Heart left ventricle (tissue), 16 donors: ENCODE measurements around the gene FXYD2. TPM values are rescaled to one million over a fixed set of nuclear protein-coding genes. Genes with fewer than 3 reads are reported as not detected.
A peak's percentile ranks its signal among the peaks of the same experiment; 100 is the strongest.

Experiments
- ATAC-seq, 4 donors: fragments of 200-7000 bp; cut with Tn5 transposase; one replicate each; pipeline ENCODE4 v1.9.1; 2020 to 2022; ENCODE audit warnings: moderate library complexity in 4 of 4, mild to moderate bottlenecking in 3 of 4, moderate number of reproducible peaks in 1 of 4
- DNase-seq, 5 donors: peaks; one replicate each; pipeline ENCODE4 v3.0.0-alpha.2; 2020
- H3K27ac ChIP-seq, 12 donors: fragments of 200-600 bp; sonication (generic) in 4 of 12; one replicate each; pipeline versions ENCODE4 v1.5.0 to v1.8.0; 2016 to 2022; ENCODE audit warnings: mild to moderate bottlenecking in 2 of 12
- H3K27me3 ChIP-seq, 9 donors: fragments of 200-600 bp; sonication (generic) in 2 of 9; one replicate each; pipeline versions ENCODE4 v1.5.1 to v1.8.0; 2016 to 2022; ENCODE audit warnings: mild to moderate bottlenecking in 3 of 9
- H3K36me3 ChIP-seq, 9 donors: fragments of 200-600 bp; sonication (generic) in 2 of 9; one replicate each; pipeline versions ENCODE4 v1.5.0 to v1.8.0; 2018 to 2022; ENCODE audit warnings: mild to moderate bottlenecking in 2 of 9
- H3K4me1 ChIP-seq, 12 donors: fragments of 200-600 bp; sonication (generic) in 4 of 12; one replicate each; pipeline versions ENCODE4 v1.5.0 to v1.8.0; 2016 to 2022; ENCODE audit warnings: mild to moderate bottlenecking in 3 of 12
- H3K4me3 ChIP-seq, 12 donors: fragments of 200-600 bp; sonication (generic) in 4 of 12; one replicate each; pipeline versions ENCODE4 v1.5.0 to v1.8.0; 2017 to 2022; ENCODE audit warnings: mild to moderate bottlenecking in 9 of 12, moderate library complexity in 4 of 12
- H3K9me3 ChIP-seq, 12 donors: fragments of 200-600 bp; sonication (generic) in 4 of 12; one replicate each; pipeline versions ENCODE4 v1.5.0 to v1.8.0; 2016 to 2022; ENCODE audit warnings: mild to moderate bottlenecking in 1 of 12
- CTCF ChIP-seq, 12 donors: fragments of 200-600 bp; sonication (generic) in 4 of 12; IDR thresholded peaks; one replicate each; pipeline versions ENCODE4 v1.5.0 to v1.8.0; 2018 to 2022; ENCODE audit warnings: antibody characterized with exemption in 12 of 12, mild to moderate bottlenecking in 5 of 12
- POLR2A ChIP-seq, 2 donors: fragments of 450-650 bp; IDR thresholded peaks; one replicate each; pipeline ENCODE4 v1.6.1; 2017; ENCODE audit warnings: antibody characterized with exemption in 2 of 2, mild to moderate bottlenecking in 2 of 2, moderate library complexity in 2 of 2
- WGBS, 4 donors: extraction: QIAGEN DNeasy Blood & Tissue Kit in 2 of 4; methylation state at CpG; one replicate each; pipeline versions ENCODE4 v1.1.5 to v1.1.7; 2013 to 2018; 5-methylcytosine and 5-hydroxymethylcytosine counted together
- intact Hi-C, 10 donors: fragments of 100-400 bp; cut with DNase I; formaldehyde crosslinking; loops; one replicate each; pipeline versions ENCODE4 v1.11.1 to v1.14.2; 2022
- polyA plus RNA-seq, 2 donors: library from polyadenylated mRNA; stranded (reverse); fragments of 200-250 nt; gene quantifications; one replicate each; pipeline ENCODE4 v1.2.3, GENCODE V29; 2013
- total RNA-seq, 9 donors: library from RNA; depleted of rRNA in 2 of 9; stranded (reverse); fragments of >200 nt in 2 of 9; fragmentation: NEBNext Ultra II Directional in 3 of 9; extraction: Animal tissue kit (Norgen Biotek cat#: 25700) in 3 of 9; gene quantifications; one replicate each; pipeline versions ENCODE4 v1.1.0 to v1.2.4, GENCODE V29; 2016 to 2023
- donor health status: ischemic (EF 13 %, LVEDD 7.1; RV severe dilation, severe dysfunction).
- donor health status: healthy with polysubstance abuse.
- donor health status: DM: no; HTN: yes; CAD: no.
- donor health status: DM: no; HTN: no; CAD: no.
- donor health status: ischemic (EF 25% LVEDD 6.9; RV normal size, moderate dysfunction).
- donor health status: ischemic (EF 25% LVEDD 5.7; RV mildly dilated, moderate dysfunction).
- donor health status: healthy.
- donor health status: DM: yes; HTN: yes; CAD: no.
- donor health status: ischemic (EF 35%, LVEDD 5.7; RV mildly dilated, moderate dysfunction).
- donor health status: nonischemic (EF 11% LVEDD 7.7; RV severe dilation, severe dysfunction).
- donor health status: DM: yes; HTN: yes; CAD: no.
- donor health status: PGD.
- donor health status: ischemic (EF 29% LVEDD 5.4; RV normal size, mild dysfunction).
- donor health status: nonischemic (EF 23%, LVEDD 6.1; RV moderate dilation, normal function).

Gene FXYD2
- total and polyA plus RNA-seq, 11 donors = 0.48 to 2.7 (median 1.8) TPM; not detected in 1

GRCh38 chr11:117852309-117852708 is 27.8 kb upstream of the FXYD2 start:
- peak overlapping the region in 3 of 12 donors; percentile 23 to 73 (median 46) for H3K27ac ChIP-seq

GRCh38 chr11:117851852-117852251 is 27.3 kb upstream of the FXYD2 start:
- Histone ChIP-seq H3K9me3 (peaks cover 0 to 25% (median 11%) of the 10 kb centered on the region in 12 donors), H3K27me3 (no peaks in the 10 kb centered on the region), H3K36me3 (peaks cover 0 to 3% (median 0%) of the 10 kb centered on the region in 9 donors), H3K27ac (peak overlapping the region in 6 of 12 donors; percentile 4 to 73 (median 34)), H3K4me1 (peaks cover 0 to 47% (median 19%) of the 10 kb centered on the region in 12 donors), H3K4me3 (no peak overlapping the region)
- intact Hi-C loops = loop anchor here in 3 of 10 donors (5.0 kb wide), 2 partner anchors 35 to 40 kb away; no protein-coding TSS in a partner anchor
- ATAC-seq (peak in 3 of 4 donors; percentile 29 to 73 (median 67)), DNase-seq (peak in 4 of 5 donors; percentile 38 to 72 (median 62))
- WGBS, 4 donors = 30 to 40% (median 35%) methylated on average over 3 of the region's 3 CpGs
- TF ChIP-seq CTCF (IDR thresholded peaks at IDR 0.05) = no peak
- no peak for TF ChIP-seq POLR2A (IDR thresholded peaks at IDR 0.05)

More at GRCh38 chr11:117852309-117852708, 27.8 kb upstream of the FXYD2 start:
- peaks cover 0 to 25% (median 11%) of the 10 kb centered on the region in 12 donors for H3K9me3 ChIP-seq
- DNase-seq (no peak), ATAC-seq (no peak)
- H3K27me3 ChIP-seq = no peaks in the 10 kb centered on the region
- TF ChIP-seq POLR2A (IDR thresholded peaks at IDR 0.05) (no peak), CTCF (IDR thresholded peaks at IDR 0.05) (no peak)
- no peak overlapping the region for H3K4me3 ChIP-seq
- 63 to 74% (median 68%) methylated on average over 3 of the region's 3 CpGs for WGBS, 4 donors
- H3K4me1 ChIP-seq = peaks cover 0 to 51% (median 20%) of the 10 kb centered on the region in 12 donors
- peaks cover 0 to 3% (median 0%) of the 10 kb centered on the region in 9 donors for H3K36me3 ChIP-seq
- intact Hi-C loops = loop anchor here in 3 of 10 donors (5.0 kb wide), 2 partner anchors 35 to 40 kb away; no protein-coding TSS in a partner anchor

- ATAC-seq = peak in 3 of 4 donors; percentile 63 to 80 (median 78)
Measured at GRCh38 chr11:117851106-117851505, 26.6 kb upstream of the FXYD2 start.

More at GRCh38 chr11:117851106-117851505, 26.6 kb upstream of the FXYD2 start:
- Histone ChIP-seq H3K36me3 (peaks cover 0 to 3% (median 0%) of the 10 kb centered on the region in 9 donors), H3K27me3 (no peaks in the 10 kb centered on the region), H3K27ac (peak overlapping the region in 9 of 12 donors; percentile 4 to 73 (median 23)), H3K4me3 (no peak overlapping the region), H3K4me1 (peaks cover 0 to 40% (median 17%) of the 10 kb centered on the region in 12 donors), H3K9me3 (peaks cover 0 to 25% (median 11%) of the 10 kb centered on the region in 12 donors)
- no peak for TF ChIP-seq CTCF (IDR thresholded peaks at IDR 0.05)
- no peak for TF ChIP-seq POLR2A (IDR thresholded peaks at IDR 0.05)
- WGBS, 4 donors = 32 to 40% (median 36%) methylated on average over 3 of the region's 3 CpGs
- intact Hi-C loops = loop anchor here in 3 of 10 donors (5.0 kb wide), 2 partner anchors 36 to 41 kb away; no protein-coding TSS in a partner anchor
- peak in 1 of 5 donors; percentile 5 for DNase-seq
